ENCODE data around the gene EWSR1. TPM values are rescaled to one million over a fixed set of nuclear protein-coding genes. Genes with fewer than 3 reads are reported as not detected.

EWSR1 gene
- total and polyA plus RNA-seq, 2 donors (not counting 3 experiments of a cell fraction or from before 2014, with no cell fraction given) = 305 to 588 TPM

GRCh38 chr22:29225422-29226090 lies 42.5 kb upstream of the EWSR1 start:
- no peak overlapping the region for H2AFZ ChIP-seq (ENCODE audit: low read depth, low read length)
- POLR2A ChIA-PET = no interaction called here
- no peak overlapping the region for H3K4me3 ChIP-seq (replicated peaks in 1 of 3; ENCODE audit: insufficient read depth in 1 of 3, low read depth in 1 of 3, low read length in 3 of 3)

GRCh38 chr22:29226351-29226981 lies 41.6 kb upstream of the EWSR1 start:
- intact Hi-C loops (cut with micrococcal nuclease) = no loop called here
- Histone ChIP-seq H3K4me1 (ENCODE audit: control insufficient read depth, extremely low read depth, insufficient read depth, low read length) (no peaks in the 10 kb centered on the region), H3K27ac (ENCODE audit: insufficient read depth, low read depth, low read length) (no peak overlapping the region), H3K27me3 (ENCODE audit: control insufficient read depth in 2 of 2, insufficient read depth in 2 of 2, low read length in 2 of 2) (no peaks in the 10 kb centered on the region), H3K4me3 (replicated peaks in 1 of 3; ENCODE audit: insufficient read depth in 1 of 3, low read depth in 1 of 3, low read length in 3 of 3) (no peak overlapping the region), H3K4me2 (ENCODE audit: insufficient read depth, low read length) (no peak overlapping the region), H3K9ac (replicated peaks; ENCODE audit: extremely low read depth, insufficient read depth, low read length) (no peak overlapping the region), H3K9me3 (replicated peaks; ENCODE audit: control insufficient read depth, insufficient read depth, low read length) (no peaks in the 10 kb centered on the region), H3K36me3 (ENCODE audit: control insufficient read depth in 2 of 2, extremely low read depth in 1 of 2, insufficient read depth in 2 of 2, low read length in 2 of 2) (no peaks in the 10 kb centered on the region), H2AFZ (ENCODE audit: low read depth, low read length) (no peak overlapping the region), H4K20me1 (replicated peaks; ENCODE audit: control insufficient read depth, extremely low read depth, insufficient read depth, low read length) (no peaks in the 10 kb centered on the region), H3K79me2 (ENCODE audit: control insufficient read depth, insufficient read depth, low read length) (no peaks in the 10 kb centered on the region), H3K9me1 (replicated peaks; ENCODE audit: control insufficient read depth, extremely low read depth, insufficient read depth, low read length) (no peaks in the 10 kb centered on the region)
- DNase-seq (ENCODE audit: low read depth, low spot score) (no peak), FAIRE-seq (no peak)
- BruUV-seq (replicated peaks) = no TSS peak
- TF ChIP-seq FOS (IDR thresholded peaks at IDR 0.05; ENCODE audit: borderline replicate concordance, insufficient read depth, low read length) (no peak), JUN (IDR thresholded peaks at IDR 0.05; ENCODE audit: borderline replicate concordance, insufficient read depth, insufficient read length, low read depth) (no peak), POLR2A (IDR thresholded peaks at IDR 0.05; ENCODE audit: low read depth, low read length) (no peak), CTCF (IDR thresholded peaks at IDR 0.05; ENCODE audit: extremely low read depth in 1 of 2, insufficient read depth in 1 of 2, low read depth in 1 of 2, low read length in 2 of 2) (no peak)
- dilution Hi-C loops (cut with MboI; ENCODE audit: extremely low pct_ligation_motif_present, low sequenced_read_pairs) = no loop called here
- CTCF ChIA-PET = interaction anchor here (0.7 to 3.3 kb wide), 4 partner anchors 16 to 1002 kb away, joined by 3 to 18 read pairs (median 4); no protein-coding TSS in a partner anchor
- POLR2A ChIA-PET = no interaction called here

More at GRCh38 chr22:29225422-29226090, 42.5 kb upstream of the EWSR1 start:
- Histone ChIP-seq H3K79me2 (ENCODE audit: control insufficient read depth, insufficient read depth, low read length) (no peaks in the 10 kb centered on the region), H3K36me3 (ENCODE audit: control insufficient read depth in 2 of 2, extremely low read depth in 1 of 2, insufficient read depth in 2 of 2, low read length in 2 of 2) (no peaks in the 10 kb centered on the region), H3K27ac (ENCODE audit: insufficient read depth, low read depth, low read length) (no peak overlapping the region), H4K20me1 (replicated peaks; ENCODE audit: control insufficient read depth, extremely low read depth, insufficient read depth, low read length) (no peaks in the 10 kb centered on the region), H3K9me3 (replicated peaks; ENCODE audit: control insufficient read depth, insufficient read depth, low read length) (no peaks in the 10 kb centered on the region), H3K4me1 (ENCODE audit: control insufficient read depth, extremely low read depth, insufficient read depth, low read length) (no peaks in the 10 kb centered on the region), H3K9me1 (replicated peaks; ENCODE audit: control insufficient read depth, extremely low read depth, insufficient read depth, low read length) (no peaks in the 10 kb centered on the region), H3K27me3 (ENCODE audit: control insufficient read depth in 2 of 2, insufficient read depth in 2 of 2, low read length in 2 of 2) (no peaks in the 10 kb centered on the region), H3K4me2 (ENCODE audit: insufficient read depth, low read length) (no peak overlapping the region), H3K9ac (replicated peaks; ENCODE audit: extremely low read depth, insufficient read depth, low read length) (no peak overlapping the region)
- intact Hi-C loops (cut with micrococcal nuclease) (no loop called here), dilution Hi-C loops (cut with MboI; ENCODE audit: extremely low pct_ligation_motif_present, low sequenced_read_pairs) (no loop called here)
- FAIRE-seq (peak; percentile 31), DNase-seq (ENCODE audit: low read depth, low spot score) (peak; percentile 49)
- CTCF ChIA-PET = interaction anchor here (0.6 to 3.3 kb wide), 5 partner anchors 17 to 202 kb away, joined by 3 to 18 read pairs (median 4); no protein-coding TSS in a partner anchor
- BruUV-seq (replicated peaks) = no TSS peak
- TF ChIP-seq MYC (IDR thresholded peaks at IDR 0.05; ENCODE audit: low read depth, low read length) = no peak
- no peak for TF ChIP-seq POLR2AphosphoS5 (IDR thresholded peaks at IDR 0.05; ENCODE audit: insufficient read depth, low read depth, low read length)
- no peak for TF ChIP-seq EZH2 (IDR thresholded peaks at IDR 0.05; ENCODE audit: borderline replicate concordance, low read depth, low read length, severe bottlenecking)
- no peak for TF ChIP-seq JUN (IDR thresholded peaks at IDR 0.05; ENCODE audit: borderline replicate concordance, insufficient read depth, insufficient read length, low read depth)
- no peak for TF ChIP-seq POLR2A (IDR thresholded peaks at IDR 0.05; ENCODE audit: low read depth, low read length)
- TF ChIP-seq MAX (IDR thresholded peaks at IDR 0.05; ENCODE audit: insufficient read depth, insufficient read length) = no peak
- TF ChIP-seq GATA2 (IDR thresholded peaks at IDR 0.05; ENCODE audit: insufficient read depth, insufficient read length, low read depth, low read length) = no peak

All from endothelial cell of umbilical vein (primary cell).